Stimulated activated CD4-positive, alpha-beta T cell treated with anti-CD3 and anti-CD28 coated beads, TNF-alpha, amount 100 ng/mL, for 48 hours (primary cell): ENCODE data around the gene PPP1CA.

Source experiments
- DNase-seq, 3 donors: peaks; one replicate each; pipeline ENCODE4 v3.0.0-alpha.2; 2020; ENCODE audit warnings: low read depth in 3 of 3

Gene PPP1CA

DNA sequence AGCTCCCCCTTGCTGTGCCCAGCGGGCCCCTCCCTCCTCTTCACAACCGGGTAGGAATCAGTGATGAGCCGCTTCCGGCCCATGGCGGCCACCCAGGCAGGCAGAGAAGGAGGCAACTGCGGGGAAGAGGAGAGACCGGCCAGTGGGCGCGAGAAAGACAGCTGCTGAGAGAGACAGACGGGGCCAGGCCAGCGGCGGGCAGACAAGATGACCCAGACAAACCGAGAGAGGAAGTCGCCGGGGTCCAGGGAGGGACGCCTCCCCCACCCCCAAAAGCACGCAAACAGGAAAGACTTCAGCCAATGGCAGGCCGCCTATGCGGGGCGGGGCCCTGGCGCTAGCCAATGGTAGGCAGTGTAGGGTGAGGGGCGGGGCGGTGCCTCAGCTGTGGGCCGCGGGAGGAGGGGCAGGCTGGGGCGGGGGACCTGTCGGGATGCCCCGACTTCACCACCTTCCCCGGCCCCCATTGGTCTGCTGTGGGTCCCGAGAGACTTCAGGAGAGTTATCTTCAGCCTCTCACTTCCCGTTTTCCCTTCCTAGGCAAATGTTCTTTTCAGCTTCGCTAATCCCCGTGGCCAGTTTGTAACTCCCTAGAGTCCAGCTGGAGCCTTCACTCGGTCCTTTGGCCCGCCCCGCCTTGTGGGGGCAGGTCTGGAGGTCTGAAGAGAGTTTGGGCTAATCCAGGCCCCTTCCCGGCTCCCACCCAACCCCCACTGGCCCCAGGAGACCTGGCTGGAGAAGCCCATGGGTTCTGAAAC is 48.2 kb downstream of the PPP1CA start, which contains the start of gene POLD4:
Gene POLD4 (minus strand): TSS at position 230 of the 758 bp plus-strand sequence. CDS start 147 bp downstream, at position 83.
- DNase-seq, result peak; percentile 89 to 98 (median 91)

DNA sequence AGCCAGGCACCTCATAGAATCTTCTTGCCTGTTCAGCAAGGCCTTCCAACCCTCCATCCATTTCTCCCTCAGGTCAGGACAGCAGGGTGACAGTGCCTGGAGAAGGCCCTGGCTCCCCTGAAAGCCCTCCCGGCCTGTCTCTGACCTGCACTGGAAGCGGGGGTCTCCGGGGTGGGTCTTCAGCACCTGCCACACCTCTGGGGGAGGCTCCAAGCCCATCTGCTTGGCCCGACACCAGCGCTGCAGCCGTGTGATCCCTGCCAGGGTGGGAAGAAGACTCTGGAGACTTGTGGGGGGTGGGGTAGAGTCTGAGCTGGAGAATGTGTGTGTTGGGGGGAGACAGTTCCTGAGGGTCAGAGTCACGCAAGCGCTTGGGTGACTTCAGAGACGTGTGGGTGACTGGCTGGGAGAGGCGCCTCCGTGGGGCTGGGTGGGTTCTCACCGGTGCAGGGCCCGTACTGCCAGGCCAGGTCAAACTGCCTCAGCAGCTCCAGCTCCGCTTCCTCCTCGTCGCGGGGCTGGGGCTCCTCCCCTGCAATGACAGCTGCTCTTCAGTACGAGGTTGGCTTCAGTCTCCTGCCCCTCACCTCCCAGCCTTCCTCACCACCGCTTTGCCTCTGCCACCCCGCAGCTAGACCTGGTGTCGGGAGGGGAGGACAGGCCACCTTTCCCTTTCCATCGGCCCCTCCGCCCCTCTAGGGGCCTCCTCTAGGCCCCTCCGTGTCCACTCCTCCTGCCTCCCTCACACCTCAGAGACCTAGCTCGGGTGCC is 48.9 kb downstream of the PPP1CA start:
- DNase-seq, result no peak

GRCh38 chr11:67351275-67352005 is 50.2 kb downstream of the PPP1CA start:
- DNase-seq, result no peak

DNA sequence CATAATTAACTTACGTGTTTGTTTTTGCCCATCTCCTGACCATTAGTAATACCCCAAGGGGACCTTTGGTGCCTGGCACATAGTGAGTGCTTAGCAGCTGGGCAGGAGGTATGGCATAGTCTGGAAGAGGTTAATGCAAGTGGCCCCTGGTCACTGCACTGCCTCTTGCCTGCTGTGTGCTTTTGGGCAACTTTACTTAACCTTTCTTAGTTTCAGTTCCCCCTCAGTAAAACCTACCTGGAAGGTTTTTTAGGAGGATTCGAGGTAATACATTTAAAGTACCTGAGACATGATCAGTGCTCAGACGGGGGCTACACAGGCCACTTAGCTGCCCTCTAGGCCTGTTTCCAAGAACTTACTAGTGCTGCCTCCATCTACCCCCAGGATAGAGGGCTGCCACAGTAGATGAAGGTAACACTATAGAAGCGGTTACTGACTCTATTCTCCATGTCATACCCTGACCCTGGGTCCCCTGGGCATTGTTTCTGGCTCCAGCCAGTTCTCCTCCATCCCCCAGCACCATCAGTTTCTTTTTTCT is 51.7 kb downstream of the PPP1CA start:
- DNase-seq, result no peak

- no peak for DNase-seq
These were observed 52.2 kb downstream of the PPP1CA start for GRCh38 chr11:67349457-67349856.

DNA sequence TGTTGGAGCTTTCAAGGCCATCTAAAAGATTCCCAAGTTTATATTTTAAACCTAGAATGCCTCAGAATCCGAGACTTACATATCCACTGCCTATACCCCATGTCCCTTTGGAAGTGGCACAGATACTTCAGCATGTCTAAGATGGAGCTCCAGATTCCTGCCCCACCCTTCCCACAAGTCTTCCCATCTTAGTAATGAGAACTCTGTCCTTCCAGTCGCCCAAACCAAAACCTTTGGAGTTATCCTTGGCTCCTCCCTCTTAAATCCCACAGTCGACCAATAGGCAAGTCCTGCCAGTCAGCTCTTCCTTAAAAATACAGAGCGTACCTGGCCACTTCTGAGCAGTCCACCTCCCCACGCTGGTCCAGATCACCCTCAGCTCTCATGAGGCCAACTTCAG is 52.6 kb downstream of the PPP1CA start:
- DNase-seq, result no peak
